HEK293 (cell line): Measurements from ENCODE around the gene TANGO6.

Experiments
- CTCF ChIA-PET: fragments of 350-600 bp; formaldehyde crosslinking; extraction: SDS; loops from one replicate; lab custom pipeline; 2021; ENCODE audit warnings: antibody characterized with exemption; lab: Yijun Ruan, JAX
- POLR2A ChIA-PET: fragments of 300-600 bp; formaldehyde crosslinking; extraction: SDS; loops from one replicate; lab custom pipeline; 2020; ENCODE audit warnings: antibody characterized with exemption, inconsistent platforms; lab: Yijun Ruan, JAX
- H3K27ac ChIP-seq: fragments of 200-500 bp; sonication (Bioruptor generic); 2 replicates; pipeline ENCODE4 v1.5.1; 2014; ENCODE audit warnings: low read depth, low read length, control low read depth, inconsistent platforms; ENCODE audit errors: extremely low read depth
- H3K36me3 ChIP-seq, 2 experiments: fragments of 200-500 bp in 1 of 2; sonication (Bioruptor generic) in 1 of 2; 1 replicate in 1 of 2; 2 replicates in 1 of 2; pipeline ENCODE4 v1.5.1; 2014 to 2017; ENCODE audit warnings: inconsistent platforms in 2 of 2, low read length in 2 of 2; ENCODE audit not compliant: control insufficient read depth in 2 of 2, insufficient read depth in 1 of 2
- H3K4me1 ChIP-seq: fragments of 200-500 bp; sonication (Bioruptor generic); 2 replicates; pipeline ENCODE4 v1.5.1; 2014; ENCODE audit warnings: mild to moderate bottlenecking, low read length, inconsistent platforms; ENCODE audit not compliant: control insufficient read depth, insufficient read depth
- H3K4me3 ChIP-seq: 2 replicates; pipeline ENCODE4 v1.5.1; 2011; ENCODE audit warnings: low read depth, mild to moderate bottlenecking, control low read depth, low read length, moderate library complexity
- H3K9me3 ChIP-seq: fragments of 200-500 bp; sonication (Bioruptor generic); 2 replicates; pipeline ENCODE4 v1.5.1; 2014; ENCODE audit warnings: low read depth, low read length, inconsistent platforms; ENCODE audit not compliant: control insufficient read depth, insufficient read depth
- ATF2 ChIP-seq: fragments of 450-650 bp; formaldehyde crosslinking; IDR thresholded peaks from 2 replicates; pipeline ENCODE4 v1.5.1; 2016; ENCODE audit warnings: missing biosample characterization, missing genetic modification characterization, low read depth
- GLI2 ChIP-seq: fragments of 450-650 bp; formaldehyde crosslinking; IDR thresholded peaks from 2 replicates; pipeline ENCODE4; 2017; ENCODE audit warnings: missing biosample characterization, missing genetic modification characterization, low read depth, borderline replicate concordance
- GLIS2 ChIP-seq: fragments of 450-650 bp; formaldehyde crosslinking; IDR thresholded peaks from 2 replicates; pipeline ENCODE4 v1.5.1; 2016; ENCODE audit warnings: missing biosample characterization, missing genetic modification characterization
- HIC1 ChIP-seq: fragments of 450-650 bp; formaldehyde crosslinking; IDR thresholded peaks from 2 replicates; pipeline ENCODE4 v1.5.1; 2016; ENCODE audit warnings: missing biosample characterization, missing genetic modification characterization
- KLF17 ChIP-seq: fragments of 450-650 bp; formaldehyde crosslinking; IDR thresholded peaks from 2 replicates; pipeline ENCODE4 v1.5.1; 2016; ENCODE audit warnings: missing biosample characterization, missing genetic modification characterization
- SCRT1 ChIP-seq: fragments of 450-650 bp; formaldehyde crosslinking; IDR thresholded peaks from 2 replicates; pipeline ENCODE4 v1.5.1; 2016; ENCODE audit warnings: missing biosample characterization, missing genetic modification characterization, borderline replicate concordance
- SCRT2 ChIP-seq: fragments of 450-650 bp; formaldehyde crosslinking; IDR thresholded peaks from 2 replicates; pipeline ENCODE4 v1.5.1; 2016; ENCODE audit warnings: missing biosample characterization, missing genetic modification characterization
- TCF7L2 ChIP-seq: IDR thresholded peaks from 2 replicates; pipeline ENCODE4 v1.6.1; 2011; ENCODE audit warnings: low read depth, mild to moderate bottlenecking, inconsistent platforms, low read length, moderate library complexity, borderline replicate concordance
- ZBTB20 ChIP-seq: fragments of 450-650 bp; formaldehyde crosslinking; IDR thresholded peaks from 2 replicates; pipeline ENCODE4 v1.5.1; 2016; ENCODE audit warnings: missing biosample characterization, missing genetic modification characterization
- ZBTB49 ChIP-seq: fragments of 450-650 bp; formaldehyde crosslinking; IDR thresholded peaks from 2 replicates; pipeline ENCODE4 v1.5.1; 2016; ENCODE audit warnings: missing biosample characterization, missing genetic modification characterization, low read depth
- ZFHX2 ChIP-seq: fragments of 450-650 bp; formaldehyde crosslinking; conservative IDR thresholded peaks from 2 replicates; pipeline ENCODE4 v1.5.1; 2016; ENCODE audit warnings: missing biosample characterization, missing genetic modification characterization
- ZNF132 ChIP-seq: fragments of 450-650 bp; formaldehyde crosslinking; IDR thresholded peaks from 2 replicates; pipeline ENCODE4 v1.5.1; 2017; ENCODE audit warnings: missing biosample characterization, missing genetic modification characterization, borderline replicate concordance
- ZNF223 ChIP-seq: fragments of 450-650 bp; formaldehyde crosslinking; IDR thresholded peaks from 2 replicates; pipeline ENCODE4 v1.5.1; 2016; ENCODE audit warnings: missing biosample characterization, missing genetic modification characterization
- ZNF354C ChIP-seq: fragments of 450-650 bp; formaldehyde crosslinking; IDR thresholded peaks from 2 replicates; pipeline ENCODE4 v1.5.1; 2016; ENCODE audit warnings: missing biosample characterization, missing genetic modification characterization, low read depth, borderline replicate concordance
- ZNF510 ChIP-seq: fragments of 450-650 bp; formaldehyde crosslinking; IDR thresholded peaks from 2 replicates; pipeline ENCODE4 v1.5.1; 2018; ENCODE audit warnings: mild to moderate bottlenecking, missing genetic modification characterization, missing biosample characterization; ENCODE audit not compliant: insufficient replicate concordance
- ZNF529 ChIP-seq: fragments of 450-650 bp; formaldehyde crosslinking; IDR thresholded peaks from 2 replicates; pipeline ENCODE4 v1.5.1; 2017; ENCODE audit warnings: missing genetic modification characterization, missing biosample characterization; ENCODE audit not compliant: insufficient replicate concordance
- ZNF621 ChIP-seq: fragments of 450-650 bp; formaldehyde crosslinking; IDR thresholded peaks from 2 replicates; pipeline ENCODE4 v1.5.1; 2017; ENCODE audit warnings: missing biosample characterization, missing genetic modification characterization
- ZNF664 ChIP-seq: fragments of 450-650 bp; formaldehyde crosslinking; IDR thresholded peaks from 2 replicates; pipeline ENCODE4 v1.5.1; 2016; ENCODE audit warnings: missing biosample characterization, missing genetic modification characterization
- ZNF677 ChIP-seq: fragments of 450-650 bp; IDR thresholded peaks from 2 replicates; pipeline ENCODE4 v1.5.0; 2018; ENCODE audit warnings: missing biosample characterization, mild to moderate bottlenecking, missing genetic modification characterization, moderate library complexity
- ZNF704 ChIP-seq: fragments of 450-650 bp; formaldehyde crosslinking; IDR thresholded peaks from 2 replicates; pipeline ENCODE4 v1.5.1; 2016; ENCODE audit warnings: missing biosample characterization, missing genetic modification characterization
- ZNF777 ChIP-seq: fragments of 450-650 bp; formaldehyde crosslinking; IDR thresholded peaks from 2 replicates; pipeline ENCODE4 v1.5.1; 2017; ENCODE audit warnings: missing biosample characterization, missing genetic modification characterization, borderline replicate concordance
- ZSCAN30 ChIP-seq: fragments of 450-650 bp; IDR thresholded peaks from 2 replicates; pipeline ENCODE4 v1.5.1; 2018; ENCODE audit warnings: missing biosample characterization, mild to moderate bottlenecking, missing genetic modification characterization, moderate library complexity

Gene TANGO6

GRCh38 chr16:69064124-69064763 lies 220.9 kb downstream of the TANGO6 start:
- POLR2A ChIA-PET: no interaction called here
- no peaks in the 10 kb centered on the region; a peak in 1 of 3 replicates for H3K36me3 ChIP-seq
- H3K9me3 ChIP-seq: no peaks in the 10 kb centered on the region
- no peak for TF ChIP-seq SCRT1
- peak; percentile 83 for TF ChIP-seq ZNF664 (tag by site-specific recombination)
- H3K4me1 ChIP-seq: no peaks in the 10 kb centered on the region
- no peak overlapping the region for H3K4me3 ChIP-seq
- CTCF ChIA-PET: no interaction called here
- no peak overlapping the region for H3K27ac ChIP-seq

- Histone ChIP-seq H3K4me1 (no peaks in the 10 kb centered on the region), H3K4me3 (no peak overlapping the region), H3K36me3 (no peaks in the 10 kb centered on the region; a peak in 1 of 3 replicates), H3K27ac (no peak overlapping the region), H3K9me3 (no peaks in the 10 kb centered on the region)
- ChIA-PET CTCF (interaction anchor here (0.9 kb wide), 1 partner anchor 25 kb away, joined by 4 read pairs; no protein-coding TSS in a partner anchor), POLR2A (no interaction called here)
- TF ChIP-seq ZNF777 (tag by site-specific recombination) (no peak), ZNF529 (tag by site-specific recombination) (no peak), ZFHX2 (0 out of 2 replicates have a peak, but pooled peaks have one; percentile 20), ZNF354C (tag by site-specific recombination) (no peak), ZNF621 (tag by site-specific recombination) (no peak)
These were observed 221.5 kb downstream of the TANGO6 start for GRCh38 chr16:69064764-69065313.

GRCh38 chr16:69069504-69069903 lies 226.2 kb downstream of the TANGO6 start:
- Histone ChIP-seq H3K36me3 (no peaks in the 10 kb centered on the region), H3K4me1 (peaks cover 8% of the 10 kb centered on the region), H3K9me3 (no peaks in the 10 kb centered on the region), H3K27ac (no peak overlapping the region), H3K4me3 (no peak overlapping the region)
- ChIA-PET CTCF (interaction anchor here (0.5 kb wide), 1 partner anchor 29 kb away, joined by 4 read pairs; no protein-coding TSS in a partner anchor), POLR2A (no interaction called here)
- TF ChIP-seq ZNF132 (tag by site-specific recombination): no peak
- TF ChIP-seq ZNF677: no peak
- TF ChIP-seq ZNF704 (tag by site-specific recombination): no peak
- TF ChIP-seq KLF17 (tag by site-specific recombination): no peak
- TF ChIP-seq ZSCAN30 (tag by site-specific recombination): no peak
- TF ChIP-seq ZBTB49 (tag by site-specific recombination): no peak
- no peak for TF ChIP-seq GLIS2 (tag by site-specific recombination)
- TF ChIP-seq ZNF510: no peak
- no peak for TF ChIP-seq ZNF664 (tag by site-specific recombination)
- TF ChIP-seq ATF2: no peak
- no peak for TF ChIP-seq SCRT2
- no peak for TF ChIP-seq ZNF223 (tag by site-specific recombination)
- TF ChIP-seq ZBTB20: no peak
- no peak for TF ChIP-seq GLI2 (tag by site-specific recombination)
- TF ChIP-seq TCF7L2: no peak
- no peak for TF ChIP-seq HIC1 (tag by site-specific recombination)
